PC-3 (cell line): Measurements from ENCODE around the gene PAX7. TPM values are rescaled to one million over a fixed set of nuclear protein-coding genes. Genes with fewer than 3 reads are reported as not detected.

Experiments used
- ATAC-seq: fragments of 200-7000 bp; cut with Tn5 transposase; 2 replicates; pipeline ENCODE4 v1.9.1; 2020; ENCODE audit warnings: mild to moderate bottlenecking, moderate library complexity
- BruUV-seq: library from RNA; stranded (reverse); fragments of 400-500 nt; replicated peaks from 2 replicates; lab custom pipeline; 2021; lab: Mats Ljungman, UMichigan
- CTCF ChIA-PET: fragments of 300-600 bp; sonication (Branson Sonifier 250); formaldehyde crosslinking; loops from one replicate; lab custom pipeline; 2022; ENCODE audit warnings: antibody characterized with exemption; lab: Charles Lee
- POLR2A ChIA-PET: fragments of 300-600 bp; sonication (Branson Sonifier 250); formaldehyde crosslinking; loops from one replicate; lab custom pipeline; 2022; ENCODE audit warnings: antibody characterized with exemption; ENCODE audit not compliant: unreplicated experiment; lab: Charles Lee
- DNase-seq: peaks from one replicate; pipeline ENCODE4 v3.0.0-alpha.2; 2015
- H2AFZ ChIP-seq: fragments of 300-600 bp; sonication (generic); 2 replicates; pipeline ENCODE4 v1.6.0; 2016; ENCODE audit warnings: antibody characterized with exemption, low read length
- H3F3A ChIP-seq: fragments of 300-600 bp; sonication (generic); one replicate; pipeline ENCODE4 v1.6.0; 2017; ENCODE audit warnings: antibody characterized with exemption, low read length, control low read depth, mild to moderate bottlenecking; ENCODE audit not compliant: unreplicated experiment
- H3K27ac ChIP-seq: fragments of 300-600 bp; sonication (generic); 2 replicates; pipeline ENCODE4 v1.5.1; 2016; ENCODE audit warnings: mild to moderate bottlenecking, low read length
- H3K27me3 ChIP-seq: fragments of 300-600 bp; sonication (generic); 2 replicates; pipeline ENCODE4 v1.6.1; 2016; ENCODE audit warnings: low read length, mixed read lengths
- H3K36me3 ChIP-seq: fragments of 300-600 bp; sonication (generic); 2 replicates; pipeline ENCODE4 v1.6.1; 2016; ENCODE audit warnings: low read depth, mixed run types, low read length, mixed read lengths
- H3K4me1 ChIP-seq: fragments of 300-600 bp; sonication (generic); 2 replicates; pipeline ENCODE4 v1.5.1; 2016; ENCODE audit warnings: low read length; ENCODE audit not compliant: insufficient read depth
- H3K4me2 ChIP-seq: fragments of 300-600 bp; sonication (generic); 2 replicates; pipeline ENCODE4 v1.6.0; 2016; ENCODE audit warnings: low read length
- H3K4me3 ChIP-seq: fragments of 300-600 bp; sonication (generic); 2 replicates; pipeline ENCODE4 v1.5.1; 2016; ENCODE audit warnings: mild to moderate bottlenecking, low read length, mixed read lengths
- H3K79me2 ChIP-seq: fragments of 300-600 bp; sonication (generic); 2 replicates; pipeline ENCODE4 v1.6.1; 2017; ENCODE audit warnings: low read length, mixed read lengths
- H3K9ac ChIP-seq: fragments of 300-600 bp; sonication (generic); 2 replicates; pipeline ENCODE4 v1.6.0; 2016; ENCODE audit warnings: mild to moderate bottlenecking, low read length
- H3K9me2 ChIP-seq: fragments of 300-600 bp; sonication (generic); replicated peaks from 2 replicates; pipeline ENCODE4 v1.6.1; 2016; ENCODE audit warnings: mixed run types, low read length, mixed read lengths
- H3K9me3 ChIP-seq: fragments of 300-600 bp; sonication (generic); 2 replicates; pipeline ENCODE4 v1.6.1; 2016; ENCODE audit warnings: low read length, mixed read lengths
- H4K20me1 ChIP-seq: fragments of 300-600 bp; sonication (generic); 2 replicates; pipeline ENCODE4 v1.6.1; 2016; ENCODE audit warnings: low read length, mixed read lengths
- EZH2 ChIP-seq: fragments of 300-600 bp; sonication (generic); IDR thresholded peaks from one replicate; pipeline ENCODE4 v1.6.1; 2017; ENCODE audit warnings: antibody characterized with exemption, mild to moderate bottlenecking, low read length; ENCODE audit not compliant: unreplicated experiment
- EZH2phosphoT487 ChIP-seq: fragments of 300-600 bp; sonication (generic); IDR thresholded peaks from 2 replicates; pipeline ENCODE4 v1.6.1; 2018; ENCODE audit warnings: mild to moderate bottlenecking, antibody characterized with exemption, low read length, borderline replicate concordance
- intact Hi-C: fragments of 100-400 bp; cut with micrococcal nuclease; formaldehyde crosslinking; loops from 2 replicates; pipeline ENCODE4 v1.9.0; 2023
- total RNA-seq: library from RNA; depleted of rRNA; stranded (reverse); fragments of >200 nt; gene quantifications from 2 replicates; pipeline ENCODE4 v1.2.3, GENCODE V29; 2014
- TF ChIP-seq, protein P1 (sequence below): fragments of 300-600 bp; sonication (generic); conservative IDR thresholded peaks from 2 replicates; pipeline ENCODE4 v1.5.1; 2017; ENCODE audit warnings: antibody characterized with exemption, low read depth, mild to moderate bottlenecking, low read length

The PAX7 gene
- total RNA-seq, 1 experiment from 2014 or later = not detected

DNA sequence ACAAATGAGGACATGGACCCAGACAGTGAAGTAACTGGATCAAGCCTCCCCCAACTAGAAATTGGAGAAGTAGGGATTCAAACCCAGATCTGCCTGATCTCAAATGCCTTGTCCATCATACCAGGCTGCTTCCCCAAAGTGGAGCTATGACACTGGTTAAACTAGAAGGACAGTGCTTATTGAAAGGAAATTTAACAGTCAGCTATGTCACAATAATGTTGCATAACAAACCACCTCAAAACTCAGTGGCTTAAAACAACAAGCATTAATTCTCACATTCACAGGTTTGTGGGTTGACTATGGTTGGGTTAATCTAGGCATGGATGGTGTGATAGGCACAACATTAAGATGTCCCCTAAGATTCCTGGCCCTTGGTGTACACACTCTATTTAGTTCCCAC is 121.8 kb downstream of the PAX7 start:
- POLR2A ChIA-PET = no interaction called here

DNA sequence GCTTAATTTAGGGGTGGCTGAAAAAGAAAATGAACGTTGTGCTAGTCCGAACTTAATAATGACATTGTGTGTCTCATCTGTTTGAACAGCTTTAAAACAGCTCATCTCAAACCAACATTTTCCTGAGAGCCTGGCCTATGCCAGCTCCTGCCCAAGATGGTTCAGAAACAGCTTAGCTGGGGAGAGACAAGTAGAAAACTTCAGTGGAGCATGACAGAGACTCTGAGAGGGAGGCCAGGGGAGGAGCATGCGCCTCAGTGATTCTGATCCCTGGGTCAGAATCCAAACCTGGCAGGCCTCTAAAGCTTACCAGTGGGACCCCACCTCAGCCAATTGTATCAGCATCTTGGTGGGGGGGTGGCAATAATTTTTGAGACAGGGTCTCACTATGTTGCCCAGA is 129.5 kb downstream of the PAX7 start:
- Histone ChIP-seq H3K27me3 (peaks cover 86% of the 10 kb centered on the region), H4K20me1 (no peaks in the 10 kb centered on the region), H3F3A (no peaks in the 10 kb centered on the region), H3K4me2 (no peak overlapping the region), H3K4me1 (no peaks in the 10 kb centered on the region), H3K79me2 (no peaks in the 10 kb centered on the region), H3K9me3 (no peaks in the 10 kb centered on the region), H3K9ac (no peak overlapping the region), H3K4me3 (no peak overlapping the region), H3K27ac (no peak overlapping the region), H2AFZ (no peak overlapping the region), H3K9me2 (no peaks in the 10 kb centered on the region), H3K36me3 (no peaks in the 10 kb centered on the region)
- no peak for DNase-seq
- no peak for TF ChIP-seq EZH2phosphoT487
- TF ChIP-seq, protein P1, sequence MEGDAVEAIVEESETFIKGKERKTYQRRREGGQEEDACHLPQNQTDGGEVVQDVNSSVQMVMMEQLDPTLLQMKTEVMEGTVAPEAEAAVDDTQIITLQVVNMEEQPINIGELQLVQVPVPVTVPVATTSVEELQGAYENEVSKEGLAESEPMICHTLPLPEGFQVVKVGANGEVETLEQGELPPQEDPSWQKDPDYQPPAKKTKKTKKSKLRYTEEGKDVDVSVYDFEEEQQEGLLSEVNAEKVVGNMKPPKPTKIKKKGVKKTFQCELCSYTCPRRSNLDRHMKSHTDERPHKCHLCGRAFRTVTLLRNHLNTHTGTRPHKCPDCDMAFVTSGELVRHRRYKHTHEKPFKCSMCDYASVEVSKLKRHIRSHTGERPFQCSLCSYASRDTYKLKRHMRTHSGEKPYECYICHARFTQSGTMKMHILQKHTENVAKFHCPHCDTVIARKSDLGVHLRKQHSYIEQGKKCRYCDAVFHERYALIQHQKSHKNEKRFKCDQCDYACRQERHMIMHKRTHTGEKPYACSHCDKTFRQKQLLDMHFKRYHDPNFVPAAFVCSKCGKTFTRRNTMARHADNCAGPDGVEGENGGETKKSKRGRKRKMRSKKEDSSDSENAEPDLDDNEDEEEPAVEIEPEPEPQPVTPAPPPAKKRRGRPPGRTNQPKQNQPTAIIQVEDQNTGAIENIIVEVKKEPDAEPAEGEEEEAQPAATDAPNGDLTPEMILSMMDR = no peak
- no peak for TF ChIP-seq EZH2
- BruUV-seq = no TSS peak
- ChIA-PET CTCF (no interaction called here), POLR2A (no interaction called here)
- intact Hi-C loops = no loop called here
- no peak for ATAC-seq

More for the DNA sequence above, 121.8 kb downstream of the PAX7 start:
- no peaks in the 10 kb centered on the region for H4K20me1 ChIP-seq
- no peaks in the 10 kb centered on the region for H3K9me3 ChIP-seq
- H3K4me1 ChIP-seq = peaks cover 5% of the 10 kb centered on the region; the same call in 1 of the 2 replicates
- H3K9me2 ChIP-seq = no peaks in the 10 kb centered on the region
- no peak for ATAC-seq
- H3F3A ChIP-seq = no peaks in the 10 kb centered on the region
- H3K27me3 ChIP-seq = peaks cover 65% of the 10 kb centered on the region
- H3K9ac ChIP-seq = no peak overlapping the region
- CTCF ChIA-PET = no interaction called here
- no peaks in the 10 kb centered on the region for H3K36me3 ChIP-seq
- H3K79me2 ChIP-seq = no peaks in the 10 kb centered on the region
- H3K4me3 ChIP-seq = no peak overlapping the region
- intact Hi-C loops = no loop called here
- TF ChIP-seq EZH2 = no peak
- TF ChIP-seq EZH2phosphoT487 = no peak
- TF ChIP-seq, protein P1 = no peak
- H2AFZ ChIP-seq = no peak overlapping the region
- DNase-seq = no peak
- no peak overlapping the region for H3K27ac ChIP-seq
- H3K4me2 ChIP-seq = no peak overlapping the region
- BruUV-seq = no TSS peak

DNA sequence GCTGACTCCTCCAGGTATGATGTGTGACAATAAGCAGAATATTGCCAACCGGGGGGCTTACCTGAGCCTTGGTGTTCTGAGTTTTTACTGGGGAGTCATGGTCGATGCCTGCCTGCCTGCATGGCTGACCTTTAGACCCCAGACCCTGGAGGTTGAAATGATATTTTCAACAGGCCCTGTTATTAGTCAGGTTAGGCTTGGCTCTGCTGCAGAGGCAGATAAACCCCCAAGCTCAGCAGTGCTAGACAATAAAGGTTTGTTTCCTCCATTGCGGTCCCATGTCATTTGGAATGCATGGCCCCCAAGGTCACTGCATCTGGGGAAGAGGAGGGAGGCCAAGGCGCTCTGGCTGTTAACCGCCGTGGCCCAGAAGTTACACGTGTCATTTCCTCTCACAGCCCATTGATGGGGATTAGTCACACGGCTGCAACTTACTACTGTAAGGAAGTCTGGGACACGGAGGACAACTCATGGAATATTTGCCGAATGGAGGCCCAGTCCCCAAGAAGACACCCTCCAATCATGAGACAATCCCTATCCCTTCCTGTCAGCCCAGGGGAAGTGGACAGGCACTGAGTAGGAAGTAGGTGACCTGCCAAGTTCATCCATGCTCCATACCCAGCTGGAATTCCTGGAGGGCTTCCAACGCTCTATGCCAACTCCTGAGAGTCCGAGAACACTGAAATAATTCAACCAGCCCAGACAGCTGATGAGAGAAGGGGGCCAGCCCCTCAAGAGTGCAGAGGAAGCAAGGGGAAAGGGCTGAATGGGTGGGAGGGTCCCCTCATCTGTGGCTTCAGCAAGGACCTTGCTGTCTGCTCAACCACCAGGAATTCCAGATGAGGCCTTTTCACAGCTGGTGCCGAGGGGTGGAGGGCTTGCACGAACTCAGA is 131.5 kb downstream of the PAX7 start:
- no peaks in the 10 kb centered on the region for H3K4me1 ChIP-seq
- H2AFZ ChIP-seq = no peak overlapping the region
- H3K9ac ChIP-seq = no peak overlapping the region
- ATAC-seq = no peak
- POLR2A ChIA-PET = no interaction called here
- BruUV-seq = no TSS peak
- H3K9me3 ChIP-seq = no peaks in the 10 kb centered on the region
- no peaks in the 10 kb centered on the region for H3F3A ChIP-seq
- no peak overlapping the region for H3K4me3 ChIP-seq
- DNase-seq = no peak
- H3K9me2 ChIP-seq = no peaks in the 10 kb centered on the region
- TF ChIP-seq, protein P1 = no peak
- TF ChIP-seq EZH2 = no peak
- no peak for TF ChIP-seq EZH2phosphoT487
- H3K27ac ChIP-seq = no peak overlapping the region
- CTCF ChIA-PET = no interaction called here
- intact Hi-C loops = no loop called here
- H3K79me2 ChIP-seq = no peaks in the 10 kb centered on the region
- no peaks in the 10 kb centered on the region for H4K20me1 ChIP-seq
- H3K36me3 ChIP-seq = no peaks in the 10 kb centered on the region
- H3K27me3 ChIP-seq = peaks cover 88% of the 10 kb centered on the region
- H3K4me2 ChIP-seq = no peak overlapping the region
